ENCODE results near the gene ZNF236. TPM values are rescaled to one million over a fixed set of nuclear protein-coding genes. Genes with fewer than 3 reads are reported as not detected.
A peak's percentile ranks its signal among the peaks of the same experiment; 100 is the strongest.
"Not testable (repeated sequence)": the region's sequence is repeated elsewhere in the genome, so short reads cannot be mapped to it uniquely, and the experiment has no call there.

ZNF236 gene
- 21.0 TPM for total RNA-seq (ENCODE audit: unreplicated experiment)
- long read RNA-seq, partial matches to known transcripts, result 7 of 10 reads
- long read RNA-seq, other reads (novel, unspliced or antisense), result 3 of 10 reads

DNA sequence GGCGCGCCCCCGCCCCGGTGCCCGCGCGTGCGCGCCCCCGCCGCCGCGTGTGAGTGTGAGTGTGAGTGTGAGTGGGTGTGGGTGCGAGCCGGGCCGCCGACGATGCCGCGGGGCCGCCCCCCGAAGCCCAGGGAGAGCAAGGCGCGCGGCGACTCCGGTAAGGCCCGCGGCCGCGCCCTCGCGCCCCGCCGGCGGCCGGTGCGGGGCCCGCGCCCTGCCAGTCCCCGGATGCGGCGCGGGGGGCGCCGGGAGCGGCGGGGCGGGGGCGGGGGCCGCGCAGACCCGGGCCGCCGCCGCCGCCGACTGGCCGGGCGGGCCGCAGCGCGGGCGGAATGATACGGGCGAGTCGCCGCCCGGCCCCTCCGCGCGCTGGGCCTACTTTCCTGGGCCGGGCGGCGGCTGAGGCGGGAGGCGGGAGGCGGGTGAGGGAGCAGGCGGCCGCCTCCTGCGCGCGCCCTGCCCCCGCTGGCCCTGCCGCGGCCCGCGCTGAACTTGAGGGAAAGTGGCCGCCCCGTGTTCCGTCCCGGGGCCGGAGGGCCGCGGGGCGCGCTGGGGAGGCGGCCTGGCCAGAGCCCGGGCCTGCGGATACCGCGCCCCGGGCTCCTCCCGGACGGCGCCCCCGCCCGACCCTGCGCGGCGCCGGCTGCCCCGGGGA lies at the start of gene ZNF236:
ZNF236 (plus strand) TSS at position 52 of the 655 bp plus-strand sequence; CDS start at position 103, 51 bp downstream.
- Mint-ChIP-seq H3K27me3 (ENCODE audit: unreplicated experiment) (peaks cover 9% of the 10 kb centered on the region), H3K4me1 (ENCODE audit: low read depth, unreplicated experiment) (peaks cover 12% of the 10 kb centered on the region), H3K9me3 (ENCODE audit: unreplicated experiment) (peaks cover 20% of the 10 kb centered on the region), H3K36me3 (ENCODE audit: unreplicated experiment) (no peaks in the 10 kb centered on the region), H3K4me3 (ENCODE audit: unreplicated experiment) (peak within 1 kb of the TSS; percentile 92), H3K27ac (ENCODE audit: unreplicated experiment) (peak within 1 kb of the TSS; percentile 94)
- DNase-seq, result peak; percentile 85
- TF ChIP-seq, protein P1, sequence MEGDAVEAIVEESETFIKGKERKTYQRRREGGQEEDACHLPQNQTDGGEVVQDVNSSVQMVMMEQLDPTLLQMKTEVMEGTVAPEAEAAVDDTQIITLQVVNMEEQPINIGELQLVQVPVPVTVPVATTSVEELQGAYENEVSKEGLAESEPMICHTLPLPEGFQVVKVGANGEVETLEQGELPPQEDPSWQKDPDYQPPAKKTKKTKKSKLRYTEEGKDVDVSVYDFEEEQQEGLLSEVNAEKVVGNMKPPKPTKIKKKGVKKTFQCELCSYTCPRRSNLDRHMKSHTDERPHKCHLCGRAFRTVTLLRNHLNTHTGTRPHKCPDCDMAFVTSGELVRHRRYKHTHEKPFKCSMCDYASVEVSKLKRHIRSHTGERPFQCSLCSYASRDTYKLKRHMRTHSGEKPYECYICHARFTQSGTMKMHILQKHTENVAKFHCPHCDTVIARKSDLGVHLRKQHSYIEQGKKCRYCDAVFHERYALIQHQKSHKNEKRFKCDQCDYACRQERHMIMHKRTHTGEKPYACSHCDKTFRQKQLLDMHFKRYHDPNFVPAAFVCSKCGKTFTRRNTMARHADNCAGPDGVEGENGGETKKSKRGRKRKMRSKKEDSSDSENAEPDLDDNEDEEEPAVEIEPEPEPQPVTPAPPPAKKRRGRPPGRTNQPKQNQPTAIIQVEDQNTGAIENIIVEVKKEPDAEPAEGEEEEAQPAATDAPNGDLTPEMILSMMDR (IDR thresholded peaks at IDR 0.05; ENCODE audit: partially characterized antibody, unreplicated experiment), result no peak

DNA sequence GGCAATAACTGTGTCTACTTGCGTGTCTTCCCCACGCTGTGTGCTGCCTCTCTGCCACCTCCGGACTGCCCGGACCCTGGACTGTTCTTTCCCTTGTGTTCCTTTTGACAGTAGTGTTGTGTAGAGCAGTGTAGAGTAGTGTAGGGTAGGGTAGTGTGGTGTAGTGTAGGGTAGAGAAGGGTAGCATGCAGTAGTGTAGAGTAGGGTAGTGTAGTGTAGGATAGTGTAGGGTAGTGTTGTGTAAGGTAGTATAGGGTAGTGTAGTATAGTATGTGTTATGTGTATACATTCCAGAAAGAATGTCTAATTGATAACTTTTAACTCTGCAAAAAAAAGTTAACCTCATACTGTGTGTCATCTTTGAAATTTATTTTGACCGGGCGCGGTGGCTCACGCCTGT lies 49.7 kb upstream of the ZNF236 start:
- TF ChIP-seq, protein P1 (IDR thresholded peaks at IDR 0.05; ENCODE audit: partially characterized antibody, unreplicated experiment), result no peak
- Mint-ChIP-seq H3K9me3 (ENCODE audit: unreplicated experiment) (peaks cover 2% of the 10 kb centered on the region), H3K36me3 (ENCODE audit: unreplicated experiment) (peaks cover 5% of the 10 kb centered on the region), H3K27ac (ENCODE audit: unreplicated experiment) (no peak overlapping the region), H3K4me3 (ENCODE audit: unreplicated experiment) (no peak overlapping the region), H3K27me3 (ENCODE audit: unreplicated experiment) (no peaks in the 10 kb centered on the region), H3K4me1 (ENCODE audit: low read depth, unreplicated experiment) (no peaks in the 10 kb centered on the region)
- no peak for DNase-seq

DNA sequence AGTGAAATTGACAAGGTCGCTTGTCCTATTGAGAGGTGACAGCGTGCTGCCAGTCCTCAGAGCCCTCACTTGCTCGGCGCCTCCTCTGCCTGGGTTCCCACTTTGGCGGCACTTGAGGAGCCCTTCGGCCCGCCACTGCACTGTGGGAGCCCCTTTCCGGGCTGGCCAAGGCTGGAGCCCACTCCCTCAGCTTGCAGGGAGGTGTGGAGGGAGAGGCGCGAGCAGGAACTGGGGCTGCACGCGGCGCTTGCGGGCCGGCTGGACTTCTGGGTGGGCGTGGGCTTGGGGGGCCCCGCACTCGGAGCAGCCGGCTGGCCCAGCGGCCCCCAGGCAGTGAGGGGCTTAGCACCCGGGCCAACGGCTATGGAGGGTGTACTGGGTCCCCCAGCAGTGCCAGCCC lies 45.3 kb upstream of the ZNF236 start:
- not testable (repeated sequence) for H3K36me3 Mint-ChIP-seq (ENCODE audit: unreplicated experiment); H3K4me1 Mint-ChIP-seq (ENCODE audit: low read depth, unreplicated experiment); H3K27me3 Mint-ChIP-seq (ENCODE audit: unreplicated experiment); H3K27ac Mint-ChIP-seq (ENCODE audit: unreplicated experiment); H3K9me3 Mint-ChIP-seq (ENCODE audit: unreplicated experiment); DNase-seq; H3K4me3 Mint-ChIP-seq (ENCODE audit: unreplicated experiment)

DNA sequence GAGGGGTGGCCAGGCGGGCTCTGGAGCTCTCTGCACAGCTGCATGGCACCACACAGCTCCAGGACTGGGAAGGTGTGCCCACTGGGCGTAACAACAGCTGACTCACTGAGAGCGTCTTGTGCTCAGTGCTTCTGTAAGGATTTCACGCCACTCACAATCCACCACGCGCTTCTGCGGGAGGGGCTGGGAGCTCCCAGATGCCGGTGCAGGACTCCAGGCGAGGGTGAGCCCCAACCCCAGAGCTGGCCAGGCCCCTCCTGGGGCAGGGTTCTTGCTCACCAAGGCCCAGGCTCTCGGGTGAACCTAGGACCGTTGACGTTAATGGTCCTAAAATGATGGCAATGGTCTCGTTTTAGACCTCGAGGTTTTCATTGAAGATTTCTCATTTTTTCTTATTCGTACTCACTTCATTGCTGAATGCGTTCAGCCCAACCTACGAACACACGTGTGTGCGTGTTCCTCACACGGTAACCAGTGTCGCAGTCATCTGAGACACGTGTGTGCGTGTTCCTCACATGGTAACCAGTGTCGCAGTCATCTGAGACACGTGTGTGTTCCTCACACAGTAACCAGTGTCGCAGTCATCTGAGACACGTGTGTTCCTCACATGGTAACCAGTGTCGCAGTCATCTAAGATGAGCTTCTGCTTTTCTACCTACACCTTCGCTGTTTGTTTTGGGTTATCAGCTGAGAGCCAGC lies 38.4 kb upstream of the ZNF236 start:
- no peak overlapping the region for H3K27ac Mint-ChIP-seq (ENCODE audit: unreplicated experiment)
- TF ChIP-seq, protein P1 (IDR thresholded peaks at IDR 0.05; ENCODE audit: partially characterized antibody, unreplicated experiment), result no peak

DNA sequence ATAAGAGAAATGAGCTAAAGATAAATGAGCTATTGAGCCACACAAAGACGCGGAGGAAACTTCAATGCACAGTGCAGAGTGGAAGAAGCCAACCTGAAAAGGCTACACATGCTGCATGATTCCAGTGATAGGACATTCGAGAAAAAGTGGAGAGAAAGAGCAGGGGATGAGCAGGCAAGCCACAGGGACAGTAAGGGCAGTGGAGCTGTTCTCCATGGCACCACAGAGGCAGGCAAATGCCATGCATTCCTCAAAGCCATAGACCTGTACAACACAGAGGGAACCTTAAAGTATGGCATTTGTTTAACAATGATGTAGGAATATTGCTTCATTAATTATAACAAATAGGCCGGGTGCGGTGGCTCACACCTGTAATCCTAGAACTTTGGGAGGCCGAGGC lies 36.5 kb upstream of the ZNF236 start:
- H3K27ac Mint-ChIP-seq (ENCODE audit: unreplicated experiment), result no peak overlapping the region
- H3K4me1 Mint-ChIP-seq (ENCODE audit: low read depth, unreplicated experiment), result no peaks in the 10 kb centered on the region
- no peak for DNase-seq
- no peaks in the 10 kb centered on the region for H3K36me3 Mint-ChIP-seq (ENCODE audit: unreplicated experiment)
- H3K9me3 Mint-ChIP-seq (ENCODE audit: unreplicated experiment), result peaks cover 2% of the 10 kb centered on the region
- H3K4me3 Mint-ChIP-seq (ENCODE audit: unreplicated experiment), result no peak overlapping the region
- H3K27me3 Mint-ChIP-seq (ENCODE audit: unreplicated experiment), result no peaks in the 10 kb centered on the region
- TF ChIP-seq, protein P1 (IDR thresholded peaks at IDR 0.05; ENCODE audit: partially characterized antibody, unreplicated experiment), result no peak

More for the DNA sequence above, 38.4 kb upstream of the ZNF236 start:
- H3K36me3 Mint-ChIP-seq (ENCODE audit: unreplicated experiment), result no peaks in the 10 kb centered on the region
- H3K9me3 Mint-ChIP-seq (ENCODE audit: unreplicated experiment), result peaks cover 2% of the 10 kb centered on the region
- H3K4me3 Mint-ChIP-seq (ENCODE audit: unreplicated experiment), result no peak overlapping the region
- H3K27me3 Mint-ChIP-seq (ENCODE audit: unreplicated experiment), result no peaks in the 10 kb centered on the region
- H3K4me1 Mint-ChIP-seq (ENCODE audit: low read depth, unreplicated experiment), result peaks cover 7% of the 10 kb centered on the region
- no peak for DNase-seq
